GM21423 (cell line): ENCODE measurements around the gene TIRAP.
"Not testable (repeated sequence)": the region's sequence is repeated elsewhere in the genome, so short reads cannot be mapped to it uniquely, and the experiment has no call there.

Source experiments
- ATAC-seq: cut with Tn5 transposase; IDR thresholded peaks from one replicate; pipeline ENCODE4 v1.9.1; 2021; ENCODE audit warnings: mild to moderate bottlenecking, moderate library complexity; ENCODE audit not compliant: unreplicated experiment

The TIRAP gene

GRCh38 chr11:126282736-126283591, at the start of gene TIRAP:
Gene TIRAP, plus strand, starts transcription at chr11:126283093. Its CDS starts 7,802 bp downstream, at chr11:126290895.
- ATAC-seq: peak; percentile 59

- ATAC-seq: no peak
Measured at GRCh38 chr11:126233391-126233790, 49.5 kb upstream of the TIRAP start.

GRCh38 chr11:126246636-126247035, 36.3 kb upstream of the TIRAP start:
- no peak for ATAC-seq

- ATAC-seq: no peak
Measured at GRCh38 chr11:126253265-126253664, 29.6 kb upstream of the TIRAP start.

- no peak for ATAC-seq
Measured at GRCh38 chr11:126254819-126255218, 28.1 kb upstream of the TIRAP start.

GRCh38 chr11:126255507-126255906, 27.4 kb upstream of the TIRAP start:
- ATAC-seq: not testable (repeated sequence)

- no peak for ATAC-seq
Measured at GRCh38 chr11:126256216-126256615, 26.7 kb upstream of the TIRAP start.

- ATAC-seq: no peak
Measured at GRCh38 chr11:126257144-126257543, 25.7 kb upstream of the TIRAP start.

- ATAC-seq: no peak
Measured at GRCh38 chr11:126257764-126258163, 25.1 kb upstream of the TIRAP start.

- no peak for ATAC-seq
Measured at GRCh38 chr11:126262216-126262615, 20.7 kb upstream of the TIRAP start.

- no peak for ATAC-seq
Measured at GRCh38 chr11:126263489-126263888, 19.4 kb upstream of the TIRAP start.

GRCh38 chr11:126265811-126266210, 17.1 kb upstream of the TIRAP start:
- ATAC-seq: no peak

GRCh38 chr11:126267650-126268049, 15.2 kb upstream of the TIRAP start:
- no peak for ATAC-seq

GRCh38 chr11:126268361-126268707, 14.6 kb upstream of the TIRAP start:
- no peak for ATAC-seq

- peak; percentile 99 for ATAC-seq
Measured at GRCh38 chr11:126268708-126269579, 13.9 kb upstream of the TIRAP start, which contains the start of the genes FOXRED1 and SRPRA. Gene FOXRED1, plus strand, starts transcription at chr11:126269154. Its CDS starts 53 bp downstream, at chr11:126269207. Gene SRPRA, minus strand, starts transcription at chr11:126268895. Its CDS starts 91 bp downstream, at chr11:126268804.

- ATAC-seq: no peak
Measured at GRCh38 chr11:126277322-126277721, 5.6 kb upstream of the TIRAP start.

- ATAC-seq: no peak
Measured at GRCh38 chr11:126277780-126278179, 5.1 kb upstream of the TIRAP start.

- ATAC-seq: no peak
Measured at GRCh38 chr11:126279191-126279590, 3.7 kb upstream of the TIRAP start.

GRCh38 chr11:126280595-126280994, 2.3 kb upstream of the TIRAP start:
- no peak for ATAC-seq

GRCh38 chr11:126281245-126281644, 1.6 kb upstream of the TIRAP start:
- ATAC-seq: no peak

- no peak for ATAC-seq
Measured at GRCh38 chr11:126281666-126282175, 1.2 kb upstream of the TIRAP start.
